ENCODE data around the gene SLC22A4.

GRCh38 chr5:132251220-132251725, 42.9 kb upstream of the SLC22A4 start:
- no peak for TF ChIP-seq POLR2AphosphoS5 (IDR thresholded peaks at IDR 0.05; ENCODE audit: low read depth, low read length)
- no peak for TF ChIP-seq POLR2A (IDR thresholded peaks at IDR 0.05; ENCODE audit: low read depth, low read length)
- TF ChIP-seq TAF1 (IDR thresholded peaks at IDR 0.05; ENCODE audit: borderline replicate concordance, low read depth, low read length) = no peak
